ENCODE results near the gene TBC1D5. TPM values are rescaled to one million over a fixed set of nuclear protein-coding genes. Genes with fewer than 3 reads are reported as not detected.

The TBC1D5 gene
- total RNA-seq, 1 experiment from 2014 or later = 26.1 TPM

- TF ChIP-seq GTF2I (CRISPR knock-in tag; conservative IDR thresholded peaks at IDR 0.05) (no peak), ZNF423 (CRISPR knock-in tag; IDR thresholded peaks at IDR 0.05) (no peak), CBFB (CRISPR knock-in tag; IDR thresholded peaks at IDR 0.05; ENCODE audit: low read depth) (no peak), CREB1 (CRISPR knock-in tag; IDR thresholded peaks at IDR 0.05) (no peak), SOX15 (CRISPR knock-in tag; IDR thresholded peaks at IDR 0.05) (no peak), ATF1 (CRISPR knock-in tag; IDR thresholded peaks at IDR 0.05) (no peak), E2F5 (CRISPR knock-in tag; IDR thresholded peaks at IDR 0.05) (no peak), FOXP4 (CRISPR knock-in tag; IDR thresholded peaks at IDR 0.05) (no peak), ZBTB21 (CRISPR knock-in tag; IDR thresholded peaks at IDR 0.05; ENCODE audit: borderline replicate concordance) (no peak), KAT7 (CRISPR knock-in tag; IDR thresholded peaks at IDR 0.05; ENCODE audit: borderline replicate concordance) (no peak), ETV6 (CRISPR knock-in tag; IDR thresholded peaks at IDR 0.05) (no peak), NFE2L1 (CRISPR knock-in tag; IDR thresholded peaks at IDR 0.05) (no peak)
- Mint-ChIP-seq H3K27ac (no peak overlapping the region), H3K36me3 (0 out of 2 replicates have a peak, but pooled peaks cover 2% of the 10 kb centered on the region), H3K4me1 (peaks cover 34% of the 10 kb centered on the region), H3K27me3 (ENCODE audit: low read depth) (no peaks in the 10 kb centered on the region), H3K4me3 (no peak overlapping the region), H3K9me3 (peaks cover 3% of the 10 kb centered on the region; the same call in 1 of the 2 replicates)
- ATAC-seq (no peak), DNase-seq (ENCODE audit: low spot score) (no peak)
- POLR2A ChIA-PET = no interaction called here
- CTCF ChIA-PET = interaction anchor here (1.0 kb wide), 1 partner anchor 233 kb away, joined by 8 read pairs; no protein-coding TSS in a partner anchor
These were observed 134.5 kb downstream of the TBC1D5 start for GRCh38 chr3:17607905-17608304.

- H3K27me3 Mint-ChIP-seq (ENCODE audit: low read depth) = no peaks in the 10 kb centered on the region
- ATAC-seq (no peak), DNase-seq (ENCODE audit: low spot score) (no peak)
- ChIA-PET CTCF (no interaction called here), POLR2A (no interaction called here)
- H3K36me3 Mint-ChIP-seq = 0 out of 2 replicates have a peak, but pooled peaks cover 2% of the 10 kb centered on the region
- H3K27ac Mint-ChIP-seq = no peak overlapping the region
- no peak overlapping the region for H3K4me3 Mint-ChIP-seq
- peaks cover 36% of the 10 kb centered on the region for H3K4me1 Mint-ChIP-seq
- peaks cover 3% of the 10 kb centered on the region; the same call in 1 of the 2 replicates for H3K9me3 Mint-ChIP-seq
- TF ChIP-seq ZNF396 (CRISPR knock-in tag; IDR thresholded peaks at IDR 0.05; ENCODE audit: borderline replicate concordance) = no peak
- no peak for TF ChIP-seq NFATC4 (CRISPR knock-in tag; IDR thresholded peaks at IDR 0.05)
- TF ChIP-seq AFF4 (CRISPR knock-in tag; IDR thresholded peaks at IDR 0.05; ENCODE audit: borderline replicate concordance) = no peak
- TF ChIP-seq FOXP4 (CRISPR knock-in tag; IDR thresholded peaks at IDR 0.05) = no peak
- TF ChIP-seq TEAD4 (CRISPR knock-in tag; IDR thresholded peaks at IDR 0.05) = no peak
- TF ChIP-seq ZNF232 (CRISPR knock-in tag; IDR thresholded peaks at IDR 0.05) = no peak
- no peak for TF ChIP-seq NR1H2 (CRISPR knock-in tag; IDR thresholded peaks at IDR 0.05)
- no peak for TF ChIP-seq EMX1 (CRISPR knock-in tag; IDR thresholded peaks at IDR 0.05)
- TF ChIP-seq ZNF425 (CRISPR knock-in tag; conservative IDR thresholded peaks at IDR 0.05) = no peak
- no peak for TF ChIP-seq MXD4 (CRISPR knock-in tag; IDR thresholded peaks at IDR 0.05; ENCODE audit: borderline replicate concordance)
- no peak for TF ChIP-seq JUN (CRISPR knock-in tag; IDR thresholded peaks at IDR 0.05)
- TF ChIP-seq SMAD4 (CRISPR knock-in tag; IDR thresholded peaks at IDR 0.05) = no peak
- no peak for TF ChIP-seq NFYB (CRISPR knock-in tag; conservative IDR thresholded peaks at IDR 0.05; ENCODE audit: low read depth)
These were observed 136.5 kb downstream of the TBC1D5 start for GRCh38 chr3:17605934-17606333.

All from WTC11 (cell line).